ENCODE measurements around the gene EIF2S3. TPM values are rescaled to one million over a fixed set of nuclear protein-coding genes. Genes with fewer than 3 reads are reported as not detected.
"Not testable (repeated sequence)": the region's sequence is repeated elsewhere in the genome, so short reads cannot be mapped to it uniquely, and the experiment has no call there.

Gene EIF2S3
- total RNA-seq, 4 donors from 2014 or later = 50.5 to 129 (median 80.5) TPM

DNA sequence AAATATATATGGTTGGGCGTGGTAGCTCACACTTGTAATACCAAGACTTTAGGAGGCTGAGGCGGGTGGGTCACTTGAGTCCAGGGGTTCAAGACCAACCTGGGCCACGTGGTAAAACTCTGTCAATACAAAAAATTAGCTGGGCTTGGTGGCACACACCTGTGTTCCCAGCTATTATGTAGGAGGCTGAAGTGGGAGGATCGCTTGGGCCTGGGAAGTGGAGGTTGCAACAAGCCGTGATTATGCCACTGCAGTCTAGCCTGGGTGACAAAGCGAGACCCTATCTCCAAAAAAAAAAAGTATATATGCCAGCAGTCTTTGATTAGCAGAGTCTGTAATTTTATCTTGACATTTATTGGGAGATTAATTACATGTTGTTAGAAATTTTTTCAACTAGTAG lies 8.7 kb downstream of the EIF2S3 start:
- intact Hi-C loops (cut with DNase I; ENCODE audit: low total_unique reads) = no loop called here
- no peak for DNase-seq
- Histone ChIP-seq H3K4me3 (no peak overlapping the region), H3K27me3 (no peaks in the 10 kb centered on the region), H3K9me3 (no peaks in the 10 kb centered on the region), H3K36me3 (no peaks in the 10 kb centered on the region), H3K27ac (no peak overlapping the region), H3K4me1 (no peaks in the 10 kb centered on the region)
- 90% methylated on average over 6 of the region's 6 CpGs; no CpG with 5 or more reads in 1 of the 2 donors for WGBS, 2 donors (ENCODE audit: low coverage in 1 of 2)
- TF ChIP-seq POLR2A (IDR thresholded peaks at IDR 0.05) (no peak), POLR2AphosphoS5 (IDR thresholded peaks at IDR 0.05) (no peak), EP300 (IDR thresholded peaks at IDR 0.05; ENCODE audit: low read depth) (no peak)
- in situ Hi-C loops (cut with MboI; ENCODE audit: low pct_ligation_motif_present in 1 of 4, low pct_unique_long_range_greater_than_20kb in 1 of 4, low sequenced_read_pairs in 3 of 4) = loop anchor here in 3 of 4 donors (25.0 kb wide), 2 partner anchors 151 to 376 kb away; partner anchors contain the start of genes APOO (in 1 of the 3) and CXorf58 (in 1 of the 3)

DNA sequence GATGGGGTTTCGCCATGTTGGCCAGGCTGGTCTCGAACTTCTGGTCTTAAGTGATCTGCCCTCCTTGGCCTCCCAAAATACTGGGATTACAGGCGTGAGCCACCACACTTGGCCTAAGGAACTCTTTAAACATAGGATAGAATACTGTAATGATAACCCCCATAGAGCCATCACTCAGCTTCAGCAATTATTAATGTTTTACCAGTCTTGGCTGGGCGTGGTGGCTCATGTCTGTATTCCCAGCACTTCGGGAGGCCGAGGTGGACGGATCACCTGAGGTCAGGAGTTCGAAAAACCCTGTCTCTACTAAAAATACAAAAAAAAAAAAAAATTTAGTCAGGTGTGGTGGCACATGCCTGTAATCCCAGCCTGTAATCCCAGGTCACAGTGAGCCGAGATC lies 15.1 kb downstream of the EIF2S3 start:
- H3K4me1 ChIP-seq = no peaks in the 10 kb centered on the region
- DNase-seq = no peak
- WGBS, 2 donors (ENCODE audit: low coverage in 1 of 2) = 96% methylated on average over 9 of the region's 9 CpGs; no CpG with 5 or more reads in 1 of the 2 donors
- H3K4me3 ChIP-seq = no peak overlapping the region
- H3K9me3 ChIP-seq = no peaks in the 10 kb centered on the region
- TF ChIP-seq POLR2A (IDR thresholded peaks at IDR 0.05) = no peak
- TF ChIP-seq POLR2AphosphoS5 (IDR thresholded peaks at IDR 0.05) = no peak
- no peak for TF ChIP-seq EP300 (IDR thresholded peaks at IDR 0.05; ENCODE audit: low read depth)
- TF ChIP-seq, protein P1, sequence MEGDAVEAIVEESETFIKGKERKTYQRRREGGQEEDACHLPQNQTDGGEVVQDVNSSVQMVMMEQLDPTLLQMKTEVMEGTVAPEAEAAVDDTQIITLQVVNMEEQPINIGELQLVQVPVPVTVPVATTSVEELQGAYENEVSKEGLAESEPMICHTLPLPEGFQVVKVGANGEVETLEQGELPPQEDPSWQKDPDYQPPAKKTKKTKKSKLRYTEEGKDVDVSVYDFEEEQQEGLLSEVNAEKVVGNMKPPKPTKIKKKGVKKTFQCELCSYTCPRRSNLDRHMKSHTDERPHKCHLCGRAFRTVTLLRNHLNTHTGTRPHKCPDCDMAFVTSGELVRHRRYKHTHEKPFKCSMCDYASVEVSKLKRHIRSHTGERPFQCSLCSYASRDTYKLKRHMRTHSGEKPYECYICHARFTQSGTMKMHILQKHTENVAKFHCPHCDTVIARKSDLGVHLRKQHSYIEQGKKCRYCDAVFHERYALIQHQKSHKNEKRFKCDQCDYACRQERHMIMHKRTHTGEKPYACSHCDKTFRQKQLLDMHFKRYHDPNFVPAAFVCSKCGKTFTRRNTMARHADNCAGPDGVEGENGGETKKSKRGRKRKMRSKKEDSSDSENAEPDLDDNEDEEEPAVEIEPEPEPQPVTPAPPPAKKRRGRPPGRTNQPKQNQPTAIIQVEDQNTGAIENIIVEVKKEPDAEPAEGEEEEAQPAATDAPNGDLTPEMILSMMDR (IDR thresholded peaks at IDR 0.05) = no peak
- H3K36me3 ChIP-seq = peaks cover 0 to 6% (median 0%) of the 10 kb centered on the region in 4 donors
- in situ Hi-C loops (cut with MboI; ENCODE audit: low pct_ligation_motif_present in 1 of 4, low pct_unique_long_range_greater_than_20kb in 1 of 4, low sequenced_read_pairs in 3 of 4) = loop anchor here in 3 of 4 donors (25.0 kb wide), 2 partner anchors 158 to 383 kb away; partner anchors contain the start of genes APOO (in 1 of the 3) and CXorf58 (in 1 of the 3)
- H3K27me3 ChIP-seq = no peaks in the 10 kb centered on the region
- no peak overlapping the region for H3K27ac ChIP-seq
- intact Hi-C loops (cut with DNase I; ENCODE audit: low total_unique reads) = no loop called here

DNA sequence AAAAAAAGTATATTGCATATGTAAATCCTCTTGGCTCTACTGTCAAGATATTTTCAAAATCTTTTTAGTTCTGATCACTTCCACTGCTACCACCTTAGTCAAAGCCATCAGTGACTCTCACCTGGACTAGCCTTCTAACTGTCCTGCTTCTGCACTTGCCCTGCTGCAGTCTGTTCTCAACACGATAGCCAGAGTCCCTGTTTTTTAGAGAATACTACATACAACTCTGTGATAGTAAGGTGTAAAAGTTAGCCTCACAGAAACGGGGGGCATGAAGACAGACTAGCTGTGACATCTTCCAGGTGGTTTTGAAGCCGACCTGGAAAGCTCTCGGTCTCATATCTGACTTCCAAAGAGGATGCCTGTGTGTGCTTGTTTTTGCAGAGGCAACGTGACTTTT lies 24.7 kb downstream of the EIF2S3 start:
- in situ Hi-C loops (cut with MboI; ENCODE audit: low pct_ligation_motif_present in 1 of 4, low pct_unique_long_range_greater_than_20kb in 1 of 4, low sequenced_read_pairs in 3 of 4) (loop anchor here in 2 of 4 donors (25.0 kb wide), 1 partner anchor 158 kb away; no protein-coding TSS in a partner anchor), intact Hi-C loops (cut with DNase I; ENCODE audit: low total_unique reads) (no loop called here)
- Histone ChIP-seq H3K36me3 (no peaks in the 10 kb centered on the region), H3K4me3 (no peak overlapping the region), H3K27ac (no peak overlapping the region), H3K9me3 (no peaks in the 10 kb centered on the region), H3K27me3 (no peaks in the 10 kb centered on the region), H3K4me1 (no peaks in the 10 kb centered on the region)
- TF ChIP-seq POLR2AphosphoS5 (IDR thresholded peaks at IDR 0.05) (no peak), POLR2A (IDR thresholded peaks at IDR 0.05) (no peak), EP300 (IDR thresholded peaks at IDR 0.05; ENCODE audit: low read depth) (no peak)
- TF ChIP-seq, protein P1 (IDR thresholded peaks at IDR 0.05) = no peak
- 78% methylated on average over 5 of the region's 5 CpGs; no CpG with 5 or more reads in 1 of the 2 donors for WGBS, 2 donors (ENCODE audit: low coverage in 1 of 2)
- DNase-seq = no peak

DNA sequence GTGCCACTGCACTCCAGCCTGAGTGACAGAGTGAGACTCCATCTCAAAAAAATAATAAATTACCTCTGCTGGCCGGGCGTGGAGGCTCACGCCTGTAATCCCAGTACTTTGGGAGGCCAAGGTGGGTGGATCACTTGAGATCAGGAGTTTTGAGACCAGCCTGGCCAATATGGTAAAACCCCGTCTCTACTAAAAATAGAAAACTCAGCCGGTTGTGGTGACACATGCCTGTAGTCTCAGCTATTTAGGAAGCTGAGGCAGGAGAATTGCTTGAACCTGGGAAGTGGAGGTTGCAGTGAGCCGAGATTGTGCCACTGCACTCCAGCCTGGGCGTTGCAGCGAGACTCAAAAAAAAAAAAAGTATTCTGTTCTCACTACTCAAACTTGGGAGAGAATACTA lies 25.5 kb downstream of the EIF2S3 start:
- H3K4me1 ChIP-seq; H3K4me3 ChIP-seq; H3K36me3 ChIP-seq; H3K27me3 ChIP-seq; intact Hi-C loops (cut with DNase I; ENCODE audit: low total_unique reads); H3K27ac ChIP-seq; DNase-seq; H3K9me3 ChIP-seq: not testable (repeated sequence)
- in situ Hi-C loops (cut with MboI; ENCODE audit: low pct_ligation_motif_present in 1 of 4, low pct_unique_long_range_greater_than_20kb in 1 of 4, low sequenced_read_pairs in 3 of 4) = loop anchor here in 3 of 4 donors (10.0 to 25.0 kb wide), 2 partner anchors 157 to 165 kb away; no protein-coding TSS in a partner anchor
- 52 to 79% methylated on average over 3 to 8 of the region's 8 CpGs for WGBS, 2 donors (ENCODE audit: low coverage in 1 of 2)

DNA sequence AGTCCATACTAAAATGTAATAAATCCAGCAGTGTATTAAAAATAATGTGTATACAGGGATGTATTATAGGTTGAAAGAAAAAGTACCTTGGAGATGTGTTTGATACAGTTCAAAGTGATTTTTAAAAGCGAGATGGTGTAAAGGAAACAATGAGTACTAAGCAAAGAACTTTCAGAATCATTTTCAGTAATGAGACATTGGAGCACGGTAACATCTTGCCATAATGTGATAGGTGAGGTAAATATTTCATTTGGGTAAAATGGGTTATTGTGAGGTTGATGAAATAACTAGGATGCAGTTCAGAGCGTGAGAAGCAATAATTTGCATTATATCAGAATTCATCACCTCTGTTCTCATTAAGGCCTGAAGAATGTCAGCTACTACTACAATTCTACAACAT lies 25.9 kb downstream of the EIF2S3 start:
- DNase-seq = no peak
- H3K4me1 ChIP-seq = no peaks in the 10 kb centered on the region
- TF ChIP-seq POLR2A (IDR thresholded peaks at IDR 0.05) = no peak
- no peak for TF ChIP-seq POLR2AphosphoS5 (IDR thresholded peaks at IDR 0.05)
- TF ChIP-seq EP300 (IDR thresholded peaks at IDR 0.05; ENCODE audit: low read depth) = no peak
- TF ChIP-seq, protein P1 (IDR thresholded peaks at IDR 0.05) = no peak
- intact Hi-C loops (cut with DNase I; ENCODE audit: low total_unique reads) (no loop called here), in situ Hi-C loops (cut with MboI; ENCODE audit: low pct_ligation_motif_present in 1 of 4, low pct_unique_long_range_greater_than_20kb in 1 of 4, low sequenced_read_pairs in 3 of 4) (loop anchor here in 3 of 4 donors (10.0 to 25.0 kb wide), 2 partner anchors 157 to 164 kb away; no protein-coding TSS in a partner anchor)
- no peak overlapping the region for H3K27ac ChIP-seq
- no peaks in the 10 kb centered on the region for H3K27me3 ChIP-seq
- 72 to 100% methylated on average over 1 to 3 of the region's 3 CpGs for WGBS, 2 donors (ENCODE audit: low coverage in 1 of 2)
- no peaks in the 10 kb centered on the region for H3K36me3 ChIP-seq
- H3K9me3 ChIP-seq = no peaks in the 10 kb centered on the region
- H3K4me3 ChIP-seq = no peak overlapping the region
